ENCODE results near the gene PAM.
A peak's percentile ranks its signal among the peaks of the same experiment; 100 is the strongest.
"Not testable (repeated sequence)": the region's sequence is repeated elsewhere in the genome, so short reads cannot be mapped to it uniquely, and the experiment has no call there.

PAM gene

DNA sequence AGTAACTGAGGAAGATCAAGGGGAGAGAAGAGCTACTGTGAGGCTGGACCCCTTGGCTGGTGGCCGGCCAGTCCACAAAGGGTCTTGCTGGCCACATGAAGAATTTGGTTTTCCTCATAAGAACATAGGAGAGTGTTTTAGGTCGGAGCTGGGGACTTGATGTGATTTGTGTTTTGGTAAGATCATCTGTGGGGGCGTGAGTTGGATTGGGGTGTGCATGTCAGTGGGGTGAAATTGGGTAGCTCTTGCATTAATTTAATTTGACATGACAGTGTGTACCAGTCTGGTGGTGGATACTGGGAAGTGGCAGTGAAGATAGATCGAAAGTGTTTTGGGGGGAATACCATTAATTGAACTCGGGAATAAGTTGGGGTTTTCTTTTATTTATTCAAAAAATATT is 8.6 kb downstream of the PAM start:
- H3K27me3 Mint-ChIP-seq: no peaks in the 10 kb centered on the region
- peaks cover 38% of the 10 kb centered on the region for H3K4me1 Mint-ChIP-seq
- no peak overlapping the region for H3K4me3 Mint-ChIP-seq
- H3K9me3 Mint-ChIP-seq: no peaks in the 10 kb centered on the region
- peak overlapping the region; percentile 1 for H3K27ac Mint-ChIP-seq
- H3K36me3 Mint-ChIP-seq: no peaks in the 10 kb centered on the region
- ATAC-seq: no peak

DNA sequence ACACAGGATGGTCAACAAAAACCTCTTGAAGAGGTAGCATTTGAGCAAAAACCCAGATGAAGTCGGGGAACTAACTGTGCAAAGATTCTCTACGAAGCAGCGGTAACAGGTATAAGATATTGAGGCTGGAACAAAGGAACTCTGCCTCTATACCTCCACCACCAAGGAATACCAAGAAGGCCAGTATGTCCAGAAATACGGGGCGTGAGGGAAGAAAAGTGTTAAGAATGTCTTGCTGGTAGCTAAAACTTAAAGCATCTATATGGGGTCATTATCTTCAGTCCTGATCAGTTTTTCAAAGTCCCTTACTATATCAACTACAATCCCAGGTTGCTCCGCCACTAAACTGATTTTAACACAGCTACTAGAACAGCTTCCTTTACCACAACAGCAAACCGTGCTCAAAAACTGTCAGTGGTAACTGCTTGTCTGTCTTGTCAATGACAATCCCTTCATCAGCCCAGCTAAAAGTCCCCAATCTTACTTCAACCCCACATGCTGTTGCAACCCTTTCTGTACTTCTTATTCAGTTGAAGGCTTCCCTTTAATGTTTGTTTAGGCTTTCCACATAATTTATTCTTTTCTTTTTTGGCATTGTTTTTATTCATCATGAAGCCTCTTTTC is 9.4 kb downstream of the PAM start:
- Mint-ChIP-seq H3K27ac (no peak overlapping the region), H3K4me1 (peaks cover 38% of the 10 kb centered on the region), H3K27me3 (no peaks in the 10 kb centered on the region), H3K9me3 (no peaks in the 10 kb centered on the region), H3K4me3 (no peak overlapping the region), H3K36me3 (no peaks in the 10 kb centered on the region)
- ATAC-seq: no peak

DNA sequence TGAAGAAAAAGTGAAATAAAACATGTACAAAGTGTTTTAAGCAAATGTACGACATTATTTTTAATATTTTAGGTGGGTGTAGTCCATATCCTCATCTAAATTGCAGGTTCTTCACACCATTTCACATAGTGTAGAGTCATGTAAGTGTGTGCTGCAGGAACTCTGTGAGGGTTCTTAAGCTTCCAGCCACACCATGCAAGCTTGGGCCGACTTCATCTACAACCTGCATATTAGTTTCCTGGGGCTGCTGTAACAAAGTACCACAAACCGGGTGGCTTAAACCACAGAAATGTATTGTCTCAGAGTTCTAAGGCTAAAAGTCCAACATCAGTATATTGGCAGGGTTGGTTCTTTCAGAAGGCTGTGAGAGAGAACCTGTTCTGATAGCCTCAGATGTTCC is 10.2 kb downstream of the PAM start:
- H3K27ac Mint-ChIP-seq: no peak overlapping the region

DNA sequence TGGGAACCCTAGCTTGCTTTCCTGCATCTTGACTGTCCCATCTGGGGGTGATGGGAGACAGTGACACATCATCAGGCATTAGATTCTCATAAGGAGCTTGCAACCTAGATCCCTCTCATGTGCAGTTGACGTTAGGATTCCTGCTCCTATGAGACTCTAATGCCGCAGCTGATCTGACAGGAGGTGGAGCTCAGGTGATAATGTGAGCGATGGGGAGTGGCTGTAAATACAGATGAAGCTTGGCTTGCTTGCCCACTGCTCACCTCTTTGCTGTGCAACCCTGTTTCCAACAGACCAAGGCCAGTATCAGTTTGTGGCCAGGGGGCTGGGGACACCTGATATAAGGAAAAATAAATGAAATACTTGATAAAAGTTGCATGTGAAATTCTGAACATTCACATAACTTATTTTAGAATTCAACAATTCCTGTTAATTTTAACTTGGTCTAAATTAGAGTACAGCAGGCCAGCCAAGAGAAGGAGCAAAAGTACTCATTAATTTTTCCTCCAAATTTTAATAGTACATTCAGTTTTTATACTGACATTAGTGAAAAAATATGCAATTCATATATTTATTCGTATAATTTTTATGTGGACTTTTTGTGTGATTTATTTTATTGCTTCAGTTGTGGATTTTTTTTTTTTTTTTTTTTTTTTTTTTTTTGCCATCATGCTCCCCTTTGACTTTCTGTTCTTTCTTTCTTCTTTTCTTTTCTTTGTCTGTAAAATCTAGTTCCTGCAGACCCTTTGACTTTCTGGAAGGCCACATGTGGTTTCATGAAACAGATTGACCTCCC is 11.4 kb downstream of the PAM start:
- ATAC-seq: no peak
- H3K36me3 Mint-ChIP-seq: no peaks in the 10 kb centered on the region
- H3K27ac Mint-ChIP-seq: no peak overlapping the region

More for the DNA sequence above, 10.2 kb downstream of the PAM start:
- H3K27me3 Mint-ChIP-seq: no peaks in the 10 kb centered on the region
- no peaks in the 10 kb centered on the region for H3K36me3 Mint-ChIP-seq
- H3K4me1 Mint-ChIP-seq: peaks cover 33% of the 10 kb centered on the region
- H3K4me3 Mint-ChIP-seq: no peak overlapping the region
- H3K9me3 Mint-ChIP-seq: no peaks in the 10 kb centered on the region
- no peak for ATAC-seq

DNA sequence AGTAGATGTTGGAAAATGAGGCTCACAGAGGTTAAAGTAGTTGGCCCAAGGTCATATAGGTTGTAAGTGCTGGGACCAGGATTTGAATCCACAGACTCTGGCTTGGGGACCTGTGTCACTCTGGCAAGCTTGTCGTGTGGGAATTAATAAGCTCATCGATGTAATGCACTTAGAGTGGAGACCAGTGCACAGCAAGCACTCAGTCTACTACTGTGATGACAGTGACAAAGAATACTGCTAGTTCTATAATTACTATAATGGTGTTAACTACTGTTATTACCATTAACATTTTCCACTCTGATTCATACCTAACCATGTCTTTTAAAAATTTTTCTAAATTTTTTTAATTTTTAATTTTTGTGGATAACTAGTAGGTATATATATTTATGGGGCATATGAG is 12.8 kb downstream of the PAM start:
- H3K27me3 Mint-ChIP-seq: no peaks in the 10 kb centered on the region
- peaks cover 16% of the 10 kb centered on the region for H3K4me1 Mint-ChIP-seq
- ATAC-seq: no peak
- H3K4me3 Mint-ChIP-seq: no peak overlapping the region
- H3K36me3 Mint-ChIP-seq: no peaks in the 10 kb centered on the region
- H3K27ac Mint-ChIP-seq: no peak overlapping the region
- H3K9me3 Mint-ChIP-seq: no peaks in the 10 kb centered on the region

More for the DNA sequence above, 11.4 kb downstream of the PAM start:
- Mint-ChIP-seq H3K27me3 (no peaks in the 10 kb centered on the region), H3K9me3 (no peaks in the 10 kb centered on the region), H3K4me3 (no peak overlapping the region), H3K4me1 (peaks cover 24% of the 10 kb centered on the region)

DNA sequence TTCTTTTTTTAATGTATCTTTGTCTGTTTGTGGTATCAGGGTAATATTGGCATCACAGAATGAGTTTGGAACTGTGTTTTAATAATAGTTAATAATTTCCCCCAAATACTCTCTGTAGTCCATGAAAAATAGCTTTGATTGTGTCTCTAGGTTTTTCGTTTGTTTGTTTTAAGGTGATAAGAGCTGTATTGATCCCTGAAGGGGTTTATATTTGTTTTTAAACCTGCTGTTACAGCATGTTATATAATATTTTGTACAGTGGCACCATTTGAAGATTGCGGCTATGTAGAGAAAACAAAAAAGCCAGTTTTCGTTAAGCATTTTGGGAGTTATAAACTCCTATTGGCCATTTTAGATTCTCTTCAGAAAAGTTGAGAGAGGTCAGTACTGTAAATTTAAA is 15.7 kb downstream of the PAM start:
- Mint-ChIP-seq H3K9me3 (peaks cover 4% of the 10 kb centered on the region), H3K4me3 (no peak overlapping the region), H3K27ac (no peak overlapping the region), H3K4me1 (peaks cover 1% of the 10 kb centered on the region), H3K36me3 (peaks cover under 1% of the 10 kb centered on the region), H3K27me3 (no peaks in the 10 kb centered on the region)
- ATAC-seq: no peak

DNA sequence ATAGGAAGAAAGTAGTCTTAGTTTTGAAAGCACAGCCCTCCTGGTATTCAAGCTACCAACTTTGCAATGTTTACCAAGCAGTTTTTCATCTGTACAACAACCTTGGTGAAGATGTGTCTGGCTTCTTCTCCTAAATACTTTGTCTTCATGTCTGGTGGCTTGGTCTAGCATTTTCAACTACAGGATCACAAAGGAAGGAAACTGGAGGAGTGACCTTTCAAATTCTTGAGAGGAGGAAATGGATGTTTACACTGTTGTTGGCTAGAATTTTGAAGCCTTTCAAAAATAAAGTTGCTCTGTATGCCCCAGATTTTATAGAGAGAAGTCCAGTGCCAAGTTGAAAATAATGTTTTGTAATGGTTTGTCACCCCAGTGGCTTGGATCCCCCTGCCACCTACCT is 16.3 kb downstream of the PAM start:
- Mint-ChIP-seq H3K4me1 (peaks cover 5% of the 10 kb centered on the region), H3K4me3 (no peak overlapping the region), H3K9me3 (peaks cover 7% of the 10 kb centered on the region), H3K27ac (no peak overlapping the region), H3K27me3 (no peaks in the 10 kb centered on the region), H3K36me3 (peaks cover 6% of the 10 kb centered on the region)
- ATAC-seq: no peak

DNA sequence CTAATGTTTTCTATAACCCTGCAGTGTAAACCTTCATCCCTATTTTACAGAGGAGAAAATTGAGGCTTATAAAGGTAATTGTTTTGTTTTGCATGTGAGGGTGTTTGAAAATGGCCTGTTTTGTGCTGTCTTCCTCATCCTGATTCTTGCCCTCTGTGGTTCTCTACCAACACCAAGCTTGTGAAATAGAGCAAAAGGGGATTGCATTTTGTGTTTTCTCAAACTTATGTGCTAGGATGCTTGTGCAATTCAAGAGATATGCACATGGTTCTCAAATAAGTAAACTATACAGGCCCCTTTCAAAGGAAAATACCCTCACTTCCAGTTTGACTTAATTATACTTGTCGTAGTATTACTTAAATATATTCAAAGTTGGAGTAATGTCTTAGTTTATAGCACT is 17.2 kb downstream of the PAM start:
- no peak for ATAC-seq
- H3K9me3 Mint-ChIP-seq: peaks cover 7% of the 10 kb centered on the region
- H3K4me1 Mint-ChIP-seq: peaks cover 5% of the 10 kb centered on the region
- H3K27me3 Mint-ChIP-seq: no peaks in the 10 kb centered on the region
- H3K27ac Mint-ChIP-seq: no peak overlapping the region
- H3K36me3 Mint-ChIP-seq: peaks cover 6% of the 10 kb centered on the region
- no peak overlapping the region for H3K4me3 Mint-ChIP-seq

DNA sequence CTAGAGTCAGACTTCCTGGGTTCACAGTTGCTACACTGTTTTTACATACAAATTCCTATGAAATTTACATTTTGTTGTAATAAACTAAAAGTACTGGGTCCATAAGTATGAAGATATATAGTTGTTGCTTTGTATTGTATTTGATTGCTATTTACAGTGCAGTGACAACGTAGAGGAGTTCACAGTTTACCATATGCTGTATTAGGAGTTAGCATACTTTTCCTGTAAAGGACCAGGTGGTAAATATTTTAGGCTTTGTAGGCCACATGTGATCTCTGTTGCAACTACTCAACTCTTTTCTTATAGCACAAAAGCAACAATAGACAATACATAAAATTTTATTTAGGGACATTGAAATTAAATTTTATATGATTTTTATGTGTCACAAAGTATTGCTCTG is 18.0 kb downstream of the PAM start:
- ATAC-seq: no peak
- no peak overlapping the region for H3K27ac Mint-ChIP-seq

DNA sequence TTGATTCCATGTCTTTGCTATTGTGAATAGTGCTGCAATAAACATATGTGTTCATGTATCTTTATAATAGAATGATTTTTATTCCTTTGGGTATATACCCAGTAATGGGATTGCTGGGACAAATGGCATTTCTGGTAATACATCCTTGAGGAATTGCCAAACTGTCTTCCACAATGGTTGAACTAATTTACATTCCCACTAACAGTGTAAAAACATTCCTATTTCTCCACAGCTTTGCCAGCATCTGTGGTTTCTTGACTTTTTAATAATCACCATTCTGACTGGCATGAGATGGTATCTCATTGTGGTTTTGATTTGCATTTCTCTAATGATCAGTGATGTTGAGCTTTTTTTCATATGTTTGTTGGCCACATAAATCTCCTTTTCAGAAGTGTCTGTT is 20.7 kb downstream of the PAM start:
- not testable (repeated sequence) for ATAC-seq, H3K27me3 Mint-ChIP-seq, H3K36me3 Mint-ChIP-seq, H3K27ac Mint-ChIP-seq, H3K9me3 Mint-ChIP-seq, H3K4me3 Mint-ChIP-seq
- peaks cover 18% of the 10 kb centered on the region for H3K4me1 Mint-ChIP-seq

More for the DNA sequence above, 18.0 kb downstream of the PAM start:
- Mint-ChIP-seq H3K4me3 (no peak overlapping the region), H3K27me3 (no peaks in the 10 kb centered on the region), H3K4me1 (peaks cover 6% of the 10 kb centered on the region), H3K9me3 (peaks cover 7% of the 10 kb centered on the region), H3K36me3 (peaks cover 6% of the 10 kb centered on the region)

DNA sequence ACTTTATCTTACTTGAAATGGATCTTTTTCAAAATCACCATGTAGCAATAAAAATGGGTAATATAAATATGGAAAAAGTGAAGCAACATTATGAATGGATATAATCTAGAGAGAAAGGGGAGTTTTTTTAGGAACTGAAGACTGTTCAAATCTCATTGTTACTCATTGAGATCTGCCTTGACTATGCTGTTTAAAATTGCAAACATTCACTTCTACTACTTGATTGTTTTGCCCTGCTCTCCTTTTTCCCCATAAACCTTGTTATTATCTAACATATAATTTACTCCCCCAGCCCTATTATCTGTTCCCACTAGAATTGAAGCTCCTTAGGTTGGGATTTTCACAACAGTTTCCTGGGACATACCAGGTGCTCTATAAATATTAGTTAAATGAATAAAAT is 22.0 kb downstream of the PAM start:
- H3K4me1 Mint-ChIP-seq: peaks cover 21% of the 10 kb centered on the region
- peaks cover 6% of the 10 kb centered on the region for H3K36me3 Mint-ChIP-seq
- no peak for ATAC-seq
- no peak overlapping the region for H3K27ac Mint-ChIP-seq
- H3K4me3 Mint-ChIP-seq: no peak overlapping the region
- H3K27me3 Mint-ChIP-seq: peaks cover 9% of the 10 kb centered on the region
- peaks cover 7% of the 10 kb centered on the region for H3K9me3 Mint-ChIP-seq

DNA sequence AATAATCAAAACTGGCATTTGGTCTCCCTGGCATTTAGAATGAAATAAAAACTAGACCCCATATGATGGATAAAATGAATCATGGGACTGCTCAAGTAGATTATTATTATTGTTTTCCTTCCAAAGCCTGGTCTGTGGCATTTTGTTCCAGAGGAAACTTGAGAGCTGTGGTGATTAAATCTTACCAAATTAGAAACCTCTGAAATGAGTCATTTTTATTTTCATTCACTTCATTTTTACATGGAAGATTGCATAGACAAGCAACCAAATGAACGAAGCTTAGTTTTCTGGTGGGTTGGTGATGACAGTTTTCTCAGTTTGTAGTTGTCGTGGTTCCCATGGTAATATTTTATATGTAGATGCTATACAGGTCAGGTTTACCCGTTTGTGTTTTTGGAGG is 23.4 kb downstream of the PAM start:
- Mint-ChIP-seq H3K9me3 (peaks cover 7% of the 10 kb centered on the region), H3K27ac (peak overlapping the region; percentile 40), H3K27me3 (peaks cover 9% of the 10 kb centered on the region), H3K4me3 (no peak overlapping the region), H3K36me3 (peaks cover 6% of the 10 kb centered on the region), H3K4me1 (peaks cover 21% of the 10 kb centered on the region)
- ATAC-seq: peak; percentile 39

DNA sequence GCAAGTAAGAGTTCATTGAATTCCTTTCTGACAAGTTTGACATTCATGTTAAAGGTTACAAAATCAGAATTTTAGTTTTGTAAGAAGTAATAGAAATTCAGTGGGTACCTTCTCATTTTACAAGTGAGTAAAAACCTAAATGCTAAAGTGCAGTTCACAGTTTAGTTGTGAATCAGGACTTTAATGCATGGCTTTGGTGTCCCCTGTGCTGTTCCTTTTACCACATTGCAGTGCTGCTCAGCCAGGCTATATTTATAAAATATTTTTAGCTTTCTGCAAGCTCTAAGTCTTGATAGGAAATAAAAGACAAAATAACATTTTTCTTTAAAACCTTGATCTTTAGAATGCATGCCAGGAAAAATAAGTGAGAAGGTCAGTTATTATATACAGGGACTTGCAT is 26.3 kb downstream of the PAM start:
- peaks cover 9% of the 10 kb centered on the region for H3K27me3 Mint-ChIP-seq
- ATAC-seq: no peak
- no peak overlapping the region for H3K27ac Mint-ChIP-seq
- H3K36me3 Mint-ChIP-seq: peaks cover 10% of the 10 kb centered on the region
- H3K9me3 Mint-ChIP-seq: peaks cover 3% of the 10 kb centered on the region
- H3K4me3 Mint-ChIP-seq: no peak overlapping the region
- H3K4me1 Mint-ChIP-seq: peaks cover 16% of the 10 kb centered on the region

DNA sequence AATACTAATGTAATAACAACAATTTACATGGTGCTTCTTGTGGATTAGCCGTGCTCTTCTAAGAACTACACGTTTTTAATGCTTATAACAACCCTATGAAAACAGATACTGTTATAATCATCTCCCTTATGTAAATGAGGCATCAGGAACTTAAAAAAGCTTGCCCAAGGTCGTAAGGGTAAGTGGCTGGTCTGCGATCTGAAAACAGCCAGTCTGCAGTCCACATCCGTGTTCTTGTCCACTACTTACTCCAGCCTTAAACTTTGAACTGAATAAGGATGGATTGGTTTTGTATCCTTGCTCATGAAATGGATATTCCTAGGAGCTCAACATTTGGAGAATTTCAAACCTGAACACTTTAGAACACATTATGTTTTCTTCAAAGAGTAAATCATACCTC is 26.7 kb downstream of the PAM start:
- peaks cover 16% of the 10 kb centered on the region for H3K4me1 Mint-ChIP-seq
- peaks cover 3% of the 10 kb centered on the region for H3K9me3 Mint-ChIP-seq
- ATAC-seq: no peak
- peaks cover 10% of the 10 kb centered on the region for H3K36me3 Mint-ChIP-seq
- H3K27ac Mint-ChIP-seq: no peak overlapping the region
- H3K4me3 Mint-ChIP-seq: no peak overlapping the region
- peaks cover 9% of the 10 kb centered on the region for H3K27me3 Mint-ChIP-seq

DNA sequence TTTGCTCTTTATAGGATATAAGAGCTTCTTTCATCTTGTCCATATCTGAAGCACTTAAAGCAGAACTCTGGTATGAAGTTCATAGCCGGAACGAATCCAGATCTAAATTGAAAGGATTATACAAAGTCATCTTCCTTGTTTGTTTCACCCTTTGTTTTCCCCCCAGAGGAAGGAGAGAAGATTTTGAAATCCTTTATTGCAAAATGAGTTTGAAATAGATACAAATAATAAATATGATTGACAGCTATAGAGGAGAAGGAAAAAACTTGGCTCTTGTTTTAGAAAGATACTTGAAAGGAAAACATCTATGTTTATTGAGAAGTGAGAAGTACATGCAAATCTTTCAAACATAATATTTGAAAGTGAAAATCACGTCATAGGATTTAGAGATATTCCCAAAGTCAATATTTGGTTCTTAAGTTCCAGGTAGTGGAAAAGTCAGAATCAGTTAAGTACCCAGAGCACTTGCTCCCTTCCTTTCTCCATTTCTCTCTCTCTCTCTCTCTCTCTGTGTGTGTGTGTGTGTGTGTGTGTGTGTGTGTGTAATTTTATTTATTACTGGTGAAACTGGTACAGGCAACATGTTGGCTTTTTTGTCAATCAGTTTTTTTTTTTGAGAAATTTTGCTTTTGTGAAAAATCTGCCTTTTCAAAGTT is 27.2 kb downstream of the PAM start:
- no peak for ATAC-seq
- peaks cover 3% of the 10 kb centered on the region for H3K9me3 Mint-ChIP-seq
- peaks cover 9% of the 10 kb centered on the region for H3K27me3 Mint-ChIP-seq
- peaks cover 10% of the 10 kb centered on the region for H3K36me3 Mint-ChIP-seq
- no peak overlapping the region for H3K4me3 Mint-ChIP-seq
- no peak overlapping the region for H3K27ac Mint-ChIP-seq
- H3K4me1 Mint-ChIP-seq: peaks cover 16% of the 10 kb centered on the region

DNA sequence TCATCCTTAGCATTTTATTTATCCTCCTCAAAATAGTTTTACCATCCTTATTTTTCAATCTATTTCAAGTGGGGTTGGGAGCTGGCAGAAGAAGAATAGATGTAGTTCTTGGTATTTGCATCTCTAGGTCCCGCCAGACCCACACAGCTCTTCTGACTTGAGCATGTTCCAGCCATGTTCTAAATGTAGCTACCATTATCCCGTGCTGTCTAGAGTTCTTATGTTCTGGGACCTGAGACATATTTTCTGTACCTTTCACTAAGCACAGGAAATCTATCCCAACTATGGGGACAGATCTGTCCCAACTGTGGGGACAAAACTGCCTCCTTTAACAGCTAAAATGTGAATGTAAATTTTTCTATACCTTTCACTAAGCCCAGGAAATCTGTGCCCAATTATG is 32.0 kb downstream of the PAM start:
- Mint-ChIP-seq H3K4me1 (no peaks in the 10 kb centered on the region), H3K4me3 (no peak overlapping the region), H3K9me3 (peaks cover 3% of the 10 kb centered on the region), H3K27ac (no peak overlapping the region), H3K36me3 (peaks cover 10% of the 10 kb centered on the region), H3K27me3 (no peaks in the 10 kb centered on the region)
- ATAC-seq: no peak
